GM12865 (cell line): Measurements from ENCODE around the gene ETV6.

Source experiments
- DNase-seq: peaks from one replicate; pipeline ENCODE4 v3.0.0; 2010; ENCODE audit warnings: low read depth
- H3K4me3 ChIP-seq: 2 replicates; pipeline ENCODE4 v1.5.1; 2011; ENCODE audit warnings: mild to moderate bottlenecking, low read depth, low read length, control low read depth
- TF ChIP-seq, protein P1 (sequence below): IDR thresholded peaks from 2 replicates; pipeline ENCODE4 v1.5.1; 2011; ENCODE audit warnings: low read length, control low read depth, low read depth, inconsistent platforms; ENCODE audit not compliant: insufficient read depth; ENCODE audit errors: missing control alignments

The ETV6 gene

DNA sequence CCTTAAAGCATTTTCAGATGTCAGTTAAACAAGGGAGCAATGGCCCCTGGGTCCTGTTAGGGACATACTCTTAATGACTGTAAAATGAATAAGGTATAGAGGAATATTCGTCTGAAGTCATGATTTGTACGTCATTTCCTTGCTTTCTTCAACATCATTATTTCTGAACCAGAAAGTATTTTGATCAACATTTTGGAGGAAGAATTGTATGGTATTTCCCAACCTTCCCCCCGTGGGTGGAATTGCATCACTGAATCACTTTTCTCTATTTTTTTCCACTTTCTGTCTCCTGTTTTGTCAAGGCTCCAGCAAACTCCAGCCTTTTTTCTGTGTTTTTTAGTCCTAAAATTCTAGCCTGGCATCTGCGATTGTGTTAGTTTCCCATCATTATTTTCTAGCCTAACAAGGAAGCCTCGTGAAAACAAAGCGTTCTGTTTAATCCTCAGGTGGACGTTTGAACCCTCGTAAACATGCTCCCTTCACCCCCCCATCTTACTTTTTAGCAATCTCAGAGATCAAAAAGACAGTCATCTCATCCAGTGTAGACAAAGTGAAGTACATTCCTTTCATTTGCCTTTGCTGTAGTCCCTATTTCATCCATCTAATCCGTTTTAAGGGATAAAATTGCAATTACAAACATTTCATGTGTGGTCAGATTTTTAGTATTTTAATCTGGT, 62.3 kb downstream of the ETV6 start:
- DNase-seq, result no peak
- TF ChIP-seq, protein P1, sequence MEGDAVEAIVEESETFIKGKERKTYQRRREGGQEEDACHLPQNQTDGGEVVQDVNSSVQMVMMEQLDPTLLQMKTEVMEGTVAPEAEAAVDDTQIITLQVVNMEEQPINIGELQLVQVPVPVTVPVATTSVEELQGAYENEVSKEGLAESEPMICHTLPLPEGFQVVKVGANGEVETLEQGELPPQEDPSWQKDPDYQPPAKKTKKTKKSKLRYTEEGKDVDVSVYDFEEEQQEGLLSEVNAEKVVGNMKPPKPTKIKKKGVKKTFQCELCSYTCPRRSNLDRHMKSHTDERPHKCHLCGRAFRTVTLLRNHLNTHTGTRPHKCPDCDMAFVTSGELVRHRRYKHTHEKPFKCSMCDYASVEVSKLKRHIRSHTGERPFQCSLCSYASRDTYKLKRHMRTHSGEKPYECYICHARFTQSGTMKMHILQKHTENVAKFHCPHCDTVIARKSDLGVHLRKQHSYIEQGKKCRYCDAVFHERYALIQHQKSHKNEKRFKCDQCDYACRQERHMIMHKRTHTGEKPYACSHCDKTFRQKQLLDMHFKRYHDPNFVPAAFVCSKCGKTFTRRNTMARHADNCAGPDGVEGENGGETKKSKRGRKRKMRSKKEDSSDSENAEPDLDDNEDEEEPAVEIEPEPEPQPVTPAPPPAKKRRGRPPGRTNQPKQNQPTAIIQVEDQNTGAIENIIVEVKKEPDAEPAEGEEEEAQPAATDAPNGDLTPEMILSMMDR, result no peak
- no peak overlapping the region for H3K4me3 ChIP-seq

DNA sequence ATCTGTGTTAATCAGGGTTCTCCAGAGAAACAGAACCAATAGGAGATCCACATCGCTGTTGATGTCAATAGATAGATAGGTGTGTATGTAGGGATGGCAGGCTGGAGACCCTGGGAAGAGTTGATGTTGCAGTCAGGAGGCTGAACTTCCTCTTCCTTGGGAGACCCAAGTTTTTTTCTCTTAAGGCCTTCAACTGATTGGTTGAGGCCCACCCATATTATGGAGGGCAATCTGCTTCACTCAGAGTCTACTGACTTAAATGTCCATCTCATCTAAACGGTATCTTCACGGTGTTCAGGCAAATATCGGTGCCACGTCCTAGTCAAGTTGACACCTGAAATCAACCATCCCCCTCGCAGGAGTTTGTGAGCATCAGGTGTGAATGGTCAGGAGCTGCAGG, 63.0 kb downstream of the ETV6 start:
- no peak for DNase-seq
- TF ChIP-seq, protein P1, result no peak
- H3K4me3 ChIP-seq, result no peak overlapping the region

- TF ChIP-seq, protein P1, result no peak
- H3K4me3 ChIP-seq, result no peak overlapping the region
- no peak for DNase-seq
These were observed 63.7 kb downstream of the ETV6 start for GRCh38 chr12:11713202-11713601.

DNA sequence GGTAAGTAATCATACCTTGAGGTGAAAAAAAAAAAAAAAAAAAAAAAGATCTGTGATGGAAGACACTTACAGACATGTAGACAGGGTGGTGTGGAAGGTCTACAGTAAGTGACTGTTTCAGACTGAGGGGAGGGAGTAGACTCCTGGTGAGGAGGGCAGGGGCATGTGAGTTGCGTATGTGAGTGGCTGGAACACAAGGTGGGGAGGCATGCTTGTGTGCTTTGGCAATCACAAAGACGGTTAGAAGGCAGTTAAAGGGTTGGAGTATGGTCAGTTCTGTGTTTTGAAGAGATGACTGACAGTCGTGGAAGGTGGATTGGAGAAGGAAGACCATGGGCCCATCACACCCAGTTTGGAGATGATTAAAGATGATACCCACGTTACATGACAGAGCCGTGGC, 65.2 kb downstream of the ETV6 start:
- no peak overlapping the region for H3K4me3 ChIP-seq
- DNase-seq, result no peak
- TF ChIP-seq, protein P1, result no peak

GRCh38 chr12:11715621-11716020, 66.1 kb downstream of the ETV6 start:
- DNase-seq, result no peak
- H3K4me3 ChIP-seq, result no peak overlapping the region
- TF ChIP-seq, protein P1, result no peak

DNA sequence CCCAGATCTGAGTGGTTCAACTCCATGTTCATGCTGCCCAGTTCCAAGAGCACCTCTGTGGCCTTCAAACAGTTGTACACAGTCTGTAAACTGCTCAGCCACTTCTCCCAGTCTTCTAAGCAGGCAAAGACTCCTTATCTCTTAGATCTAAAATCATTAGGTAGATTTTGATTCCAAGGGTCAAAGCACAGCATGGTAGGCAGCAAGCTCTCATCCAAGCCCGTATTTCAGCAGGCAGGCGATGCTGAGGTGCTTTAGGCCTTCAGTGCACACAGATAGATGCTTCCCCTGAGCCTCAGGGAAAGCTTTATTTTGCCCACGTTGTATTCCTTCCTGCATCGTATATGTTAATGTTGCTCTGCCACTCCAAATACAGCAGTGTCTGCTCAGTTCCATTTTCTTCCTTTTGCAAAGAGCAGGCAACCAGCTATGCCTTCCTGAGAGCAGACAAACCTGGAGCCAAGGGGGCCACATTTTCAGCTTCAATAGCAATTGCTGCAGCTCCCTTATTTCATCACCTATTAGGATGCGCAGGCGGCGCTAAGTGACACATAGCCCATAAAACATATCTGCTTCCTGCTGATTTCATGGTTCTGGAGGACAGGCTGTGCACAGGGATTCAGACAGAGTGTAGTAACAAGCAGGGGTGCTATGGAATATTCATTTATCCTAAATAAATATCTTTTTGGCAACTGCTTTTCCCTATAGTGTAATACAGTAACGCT, 67.5 kb downstream of the ETV6 start:
- H3K4me3 ChIP-seq, result no peak overlapping the region
- TF ChIP-seq, protein P1, result no peak
- DNase-seq, result no peak
